ENCODE measurements around the gene GP2.
A peak's percentile ranks its signal among the peaks of the same experiment; 100 is the strongest.

Gene GP2

GRCh38 chr16:20303012-20303411, 24.3 kb downstream of the GP2 start:
- no peak for DNase-seq

GRCh38 chr16:20302389-20302788, 24.9 kb downstream of the GP2 start:
- no peak for DNase-seq

- DNase-seq = no peak
Measured at GRCh38 chr16:20301840-20302239, 25.5 kb downstream of the GP2 start.

GRCh38 chr16:20300312-20301097, 26.8 kb downstream of the GP2 start:
- DNase-seq = peak; percentile 64 to 85 (median 72)

- no peak for DNase-seq
Measured at GRCh38 chr16:20298452-20298851, 28.9 kb downstream of the GP2 start.

DNA sequence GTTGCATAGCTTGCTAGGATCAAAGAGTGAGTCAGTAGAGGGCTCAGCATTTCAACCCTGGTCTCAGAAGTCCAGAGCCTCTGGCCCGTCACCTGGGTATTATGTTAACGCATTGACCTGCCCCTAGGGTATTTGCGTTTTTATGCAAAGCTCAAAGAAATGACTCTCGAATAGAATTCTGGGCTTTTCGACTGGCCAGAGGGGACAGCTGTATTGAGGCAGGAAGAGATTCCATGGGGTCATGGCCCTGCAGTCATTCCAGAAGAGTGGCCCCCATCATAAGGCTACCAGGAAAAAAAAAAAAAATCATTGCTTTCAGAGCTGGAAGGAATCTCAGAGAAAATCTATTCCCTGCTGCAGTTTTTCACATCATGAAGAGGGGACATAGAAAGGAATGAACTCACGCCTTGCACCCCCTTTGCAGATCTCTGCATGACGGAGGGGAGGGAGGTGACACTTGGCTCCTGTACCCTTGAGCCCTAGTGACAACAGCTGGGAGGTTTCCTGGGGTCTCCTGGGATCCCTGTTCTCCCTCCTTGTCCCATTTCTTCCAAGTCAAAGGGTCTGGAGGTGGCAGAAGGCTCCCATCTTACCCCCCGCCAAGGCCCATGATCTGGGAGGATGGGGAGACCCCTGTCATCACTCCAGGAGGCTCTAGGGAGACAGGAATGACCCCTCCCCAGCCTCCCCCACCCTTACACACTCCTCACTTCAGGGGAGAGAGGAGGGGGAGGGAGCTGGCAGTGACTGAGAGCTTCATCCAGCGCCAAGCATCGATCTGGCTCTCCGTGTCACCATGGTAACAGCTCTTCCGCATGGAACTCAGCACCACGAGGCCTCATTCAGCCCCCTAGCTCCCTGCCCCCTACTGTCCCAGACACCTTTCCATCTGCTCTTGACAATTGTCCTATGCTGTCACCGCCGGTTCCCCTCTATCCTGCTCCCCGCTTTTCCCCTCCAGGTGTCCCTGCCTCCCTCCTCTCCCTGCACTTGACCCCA, 35.8 kb downstream of the GP2 start:
- DNase-seq = no peak

GRCh38 chr16:20289571-20289970, 37.7 kb downstream of the GP2 start:
- no peak for DNase-seq

GRCh38 chr16:20285993-20286499, 41.3 kb downstream of the GP2 start:
- no peak for DNase-seq

GRCh38 chr16:20280259-20280658, 47.1 kb downstream of the GP2 start:
- DNase-seq = no peak

GRCh38 chr16:20271893-20272292, 55.4 kb downstream of the GP2 start:
- peak in 1 of 4 experiments; percentile 2 for DNase-seq

DNA sequence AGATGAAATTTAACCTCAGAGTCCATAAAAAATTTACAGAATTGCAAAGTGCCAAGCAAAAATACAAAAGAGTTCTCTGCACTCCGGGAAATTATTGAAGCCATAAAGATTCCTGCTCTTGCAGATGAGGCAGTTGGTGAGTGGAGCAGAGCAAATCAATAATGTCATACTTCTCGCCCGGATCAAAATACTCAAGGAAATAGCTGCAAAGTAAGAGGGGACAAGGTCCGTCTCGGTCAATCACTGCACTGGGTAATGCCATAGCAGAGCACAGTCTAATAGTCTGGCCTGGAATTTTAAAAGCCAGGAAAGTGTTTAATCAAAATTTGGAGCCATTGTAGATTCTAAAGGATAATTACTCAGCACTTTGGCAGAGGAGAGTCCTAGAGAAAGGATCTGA, 58.9 kb downstream of the GP2 start:
- DNase-seq = no peak

GRCh38 chr16:20265019-20265418, 62.3 kb downstream of the GP2 start:
- DNase-seq = no peak

GRCh38 chr16:20263138-20263855, 64.0 kb downstream of the GP2 start:
- no peak for DNase-seq

DNA sequence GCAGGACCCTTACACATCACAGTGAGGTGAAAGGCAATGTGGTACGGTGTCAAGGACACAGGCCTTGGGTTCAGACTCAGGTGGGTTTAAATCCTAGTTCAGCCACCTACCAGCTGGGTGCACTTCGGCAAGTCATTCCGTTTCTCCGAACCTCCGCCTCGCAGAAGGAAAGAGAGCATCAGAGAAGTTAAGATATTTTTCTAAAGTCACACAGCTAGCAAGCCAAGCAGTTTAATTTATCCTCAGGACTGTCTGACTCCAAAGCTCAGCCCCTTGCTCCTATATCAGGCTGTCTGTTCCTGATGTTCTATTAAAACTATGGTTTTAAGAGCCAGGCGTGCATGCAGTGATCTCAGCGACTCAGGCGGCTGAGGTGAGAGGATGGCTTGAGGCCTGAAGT, 65.1 kb downstream of the GP2 start:
- no peak for DNase-seq

DNA sequence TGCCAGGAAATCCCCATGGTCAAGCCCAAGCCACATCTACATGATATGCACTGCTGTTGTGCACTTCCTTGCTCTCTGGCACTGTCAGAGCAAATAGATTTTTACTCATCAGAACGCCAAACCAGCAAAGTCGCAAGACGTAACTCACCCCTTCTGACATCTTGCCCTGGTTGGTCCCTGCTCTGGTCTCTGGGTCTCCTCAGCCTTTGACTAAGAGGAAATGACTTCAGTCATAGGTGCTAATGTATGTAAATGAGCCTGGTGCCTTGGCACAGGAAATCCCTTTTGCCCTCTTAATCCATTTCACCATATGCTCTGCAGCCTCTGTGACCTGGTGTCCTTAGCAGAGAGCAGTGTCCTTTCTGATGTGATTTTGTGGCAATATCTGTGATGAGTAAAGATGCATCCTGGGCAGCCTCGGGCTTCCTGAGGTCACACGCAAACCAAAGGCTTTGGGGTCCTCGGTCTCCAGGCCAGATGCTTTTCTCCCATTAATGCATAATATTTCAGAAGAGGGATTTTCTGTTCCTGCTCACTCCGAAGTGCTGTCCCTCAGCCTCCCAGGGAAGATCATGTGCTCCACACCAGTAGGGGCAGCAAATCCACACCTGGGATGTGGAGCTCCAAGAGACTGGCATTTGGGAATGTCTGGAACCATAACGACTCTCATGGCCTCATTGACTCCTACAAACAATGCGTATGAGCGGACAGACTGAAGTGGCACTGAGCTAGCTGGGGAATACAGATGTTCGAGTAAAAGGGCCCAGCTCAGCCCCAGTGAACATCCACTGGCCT, 66.9 kb downstream of the GP2 start:
- DNase-seq = no peak

All from suppressor macrophage (primary cell).